ENCODE measurements around the gene FAM114A2. TPM values are rescaled to one million over a fixed set of nuclear protein-coding genes. Genes with fewer than 3 reads are reported as not detected.

The FAM114A2 gene
- total RNA-seq, 6 experiments from 2014 or later = 5.0 to 20.2 (median 15.5) TPM

DNA sequence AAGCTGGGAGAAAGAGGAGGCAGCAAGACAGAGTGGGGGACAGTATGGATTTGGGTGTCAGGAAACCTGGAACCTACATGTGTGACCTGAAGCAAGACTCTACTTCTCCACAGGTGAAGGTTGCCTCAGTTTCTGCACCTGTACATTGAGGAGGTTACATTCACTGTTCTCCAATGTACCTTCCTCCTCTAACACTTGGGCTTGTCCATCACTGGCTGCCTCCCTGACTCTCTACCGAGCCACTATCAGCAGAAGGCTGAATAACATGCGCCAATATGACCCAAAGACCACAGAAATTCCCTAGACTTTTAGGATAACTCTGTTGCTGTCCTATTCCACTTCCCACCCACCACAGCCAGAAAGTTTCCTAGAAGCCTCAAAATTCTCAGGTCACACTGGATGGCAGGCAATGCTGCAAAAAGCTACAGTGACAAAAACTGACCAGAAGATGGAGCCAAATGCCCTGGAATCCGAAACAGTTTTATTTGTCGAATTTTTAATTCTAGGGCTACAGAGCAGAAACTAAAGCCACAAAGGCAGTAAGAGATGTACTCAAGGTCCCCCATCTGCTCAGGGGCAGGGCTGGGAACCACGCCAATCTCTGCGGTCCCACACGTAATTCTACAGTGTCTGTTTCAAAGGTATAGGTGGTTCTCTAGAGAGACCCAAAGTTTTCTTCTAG lies 64.4 kb downstream of the FAM114A2 start:
- no peaks in the 10 kb centered on the region for H3K4me1 ChIP-seq
- no peaks in the 10 kb centered on the region for H3K27me3 ChIP-seq
- H3K9me3 ChIP-seq = no peaks in the 10 kb centered on the region
- 0% methylated on average over 6 of the region's 7 CpGs for WGBS (ENCODE audit: insufficient coverage, low coverage, low lambda C conversion rate, missing lambda C conversion rate)
- no peaks in the 10 kb centered on the region for H3K36me3 ChIP-seq
- ATAC-seq = peak in 3 of 4 donors; percentile 77 to 87 (median 82)
- no peak overlapping the region for H3K4me3 ChIP-seq
- H3K27ac ChIP-seq = no peak overlapping the region
- intact Hi-C loops (cut with DNase I) = loop anchor here (5.0 to 10.0 kb wide), 3 partner anchors 201 to 428 kb away; partner anchors contain the start of gene GALNT10 (in 1 of the 2)
- no peak for DNase-seq
- TF ChIP-seq, protein P1, sequence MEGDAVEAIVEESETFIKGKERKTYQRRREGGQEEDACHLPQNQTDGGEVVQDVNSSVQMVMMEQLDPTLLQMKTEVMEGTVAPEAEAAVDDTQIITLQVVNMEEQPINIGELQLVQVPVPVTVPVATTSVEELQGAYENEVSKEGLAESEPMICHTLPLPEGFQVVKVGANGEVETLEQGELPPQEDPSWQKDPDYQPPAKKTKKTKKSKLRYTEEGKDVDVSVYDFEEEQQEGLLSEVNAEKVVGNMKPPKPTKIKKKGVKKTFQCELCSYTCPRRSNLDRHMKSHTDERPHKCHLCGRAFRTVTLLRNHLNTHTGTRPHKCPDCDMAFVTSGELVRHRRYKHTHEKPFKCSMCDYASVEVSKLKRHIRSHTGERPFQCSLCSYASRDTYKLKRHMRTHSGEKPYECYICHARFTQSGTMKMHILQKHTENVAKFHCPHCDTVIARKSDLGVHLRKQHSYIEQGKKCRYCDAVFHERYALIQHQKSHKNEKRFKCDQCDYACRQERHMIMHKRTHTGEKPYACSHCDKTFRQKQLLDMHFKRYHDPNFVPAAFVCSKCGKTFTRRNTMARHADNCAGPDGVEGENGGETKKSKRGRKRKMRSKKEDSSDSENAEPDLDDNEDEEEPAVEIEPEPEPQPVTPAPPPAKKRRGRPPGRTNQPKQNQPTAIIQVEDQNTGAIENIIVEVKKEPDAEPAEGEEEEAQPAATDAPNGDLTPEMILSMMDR (IDR thresholded peaks at IDR 0.05) = peak; percentile 63 to 74 (median 70)
- no peak for TF ChIP-seq POLR2A (IDR thresholded peaks at IDR 0.05)

DNA sequence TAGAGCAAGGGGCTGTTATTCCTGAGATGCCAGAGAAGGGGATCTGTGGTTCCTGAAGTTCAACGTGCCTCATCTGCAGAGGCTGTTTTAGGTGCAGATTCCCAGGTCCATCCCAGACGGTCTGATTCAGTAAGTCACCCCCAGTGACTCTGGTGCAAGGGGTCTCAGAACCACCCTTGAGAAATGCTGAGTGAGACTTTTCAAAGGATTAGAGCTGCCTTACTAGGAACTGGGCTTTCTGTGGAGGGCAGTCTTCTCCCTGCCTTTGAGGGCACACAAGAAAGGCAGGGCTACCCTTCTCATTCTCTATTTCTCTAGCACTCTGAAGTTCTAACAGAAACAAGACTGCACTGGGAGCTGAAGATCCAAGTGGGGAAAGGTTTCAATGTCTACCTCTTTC lies 66.5 kb downstream of the FAM114A2 start:
- TF ChIP-seq POLR2A (IDR thresholded peaks at IDR 0.05) = no peak
- TF ChIP-seq, protein P1 (IDR thresholded peaks at IDR 0.05) = no peak
- ATAC-seq (no peak), DNase-seq (no peak)
- 0% methylated on average over 1 of the region's 2 CpGs for WGBS (ENCODE audit: insufficient coverage, low coverage, low lambda C conversion rate, missing lambda C conversion rate)
- Histone ChIP-seq H3K27me3 (no peaks in the 10 kb centered on the region), H3K4me3 (no peak overlapping the region), H3K9me3 (no peaks in the 10 kb centered on the region), H3K4me1 (no peaks in the 10 kb centered on the region), H3K27ac (no peak overlapping the region), H3K36me3 (no peaks in the 10 kb centered on the region)
- intact Hi-C loops (cut with DNase I) = loop anchor here (5.0 to 10.0 kb wide), 3 partner anchors 203 to 430 kb away; partner anchors contain the start of gene GALNT10 (in 1 of the 2)

DNA sequence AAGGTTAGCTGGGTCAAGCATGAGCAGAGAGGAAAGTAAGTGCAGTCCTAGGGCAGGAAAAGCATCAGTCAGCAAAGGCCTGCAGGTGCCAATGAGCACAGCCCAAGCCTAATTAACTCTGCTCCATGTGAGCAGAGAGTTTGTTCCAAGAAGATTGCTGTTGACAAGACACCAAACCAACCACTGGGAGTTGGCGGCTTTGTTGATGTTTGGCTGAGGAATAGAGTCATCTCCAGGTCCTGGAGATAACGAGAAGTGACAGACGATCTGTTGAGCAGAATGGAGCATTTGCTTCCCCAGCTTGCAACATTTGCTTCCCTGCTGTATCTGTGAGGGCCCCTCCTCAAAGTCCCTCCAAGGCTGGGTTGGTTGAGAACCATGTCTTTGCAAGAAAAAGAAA lies 68.2 kb downstream of the FAM114A2 start:
- Histone ChIP-seq H3K9me3 (no peaks in the 10 kb centered on the region), H3K27ac (no peak overlapping the region), H3K36me3 (no peaks in the 10 kb centered on the region), H3K4me3 (no peak overlapping the region), H3K27me3 (no peaks in the 10 kb centered on the region), H3K4me1 (no peaks in the 10 kb centered on the region)
- intact Hi-C loops (cut with DNase I) = loop anchor here (5.0 to 10.0 kb wide), 3 partner anchors 204 to 432 kb away; partner anchors contain the start of gene GALNT10 (in 1 of the 2)
- DNase-seq = no peak
- WGBS (ENCODE audit: insufficient coverage, low coverage, low lambda C conversion rate, missing lambda C conversion rate) = 47% methylated on average over 2 of the region's 3 CpGs
- TF ChIP-seq, protein P1 (IDR thresholded peaks at IDR 0.05) = no peak
- TF ChIP-seq POLR2A (IDR thresholded peaks at IDR 0.05) = no peak
- ATAC-seq = no peak

DNA sequence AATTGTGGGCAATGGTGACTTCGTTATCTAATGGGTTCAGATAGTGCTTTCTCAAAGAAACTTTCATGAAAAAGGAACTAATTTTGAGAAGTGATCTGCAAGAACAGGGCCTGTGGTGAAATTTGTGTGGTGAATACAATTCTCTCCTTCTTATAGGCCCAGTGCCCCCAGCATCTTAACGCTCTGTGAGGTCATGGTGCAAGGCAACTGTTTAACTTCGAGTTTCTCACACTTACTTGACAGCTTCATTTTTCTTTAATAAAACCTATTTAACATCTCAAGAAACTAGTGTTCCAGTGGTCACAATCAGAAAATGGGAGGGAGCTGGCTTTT lies 69.2 kb downstream of the FAM114A2 start:
- no peak overlapping the region for H3K4me3 ChIP-seq
- H3K36me3 ChIP-seq = no peaks in the 10 kb centered on the region
- 29% methylated on average over 3 of the region's 3 CpGs for WGBS (ENCODE audit: insufficient coverage, low coverage, low lambda C conversion rate, missing lambda C conversion rate)
- H3K27me3 ChIP-seq = no peaks in the 10 kb centered on the region
- ATAC-seq (no peak), DNase-seq (no peak)
- H3K4me1 ChIP-seq = no peaks in the 10 kb centered on the region
- intact Hi-C loops (cut with DNase I) = loop anchor here (10.0 kb wide), 2 partner anchors 475 to 1435 kb away; partner anchors contain the start of gene GRIA1 (in 1 of the 2)
- TF ChIP-seq, protein P1 (IDR thresholded peaks at IDR 0.05) = no peak
- TF ChIP-seq POLR2A (IDR thresholded peaks at IDR 0.05) = no peak
- H3K27ac ChIP-seq = no peak overlapping the region
- H3K9me3 ChIP-seq = no peaks in the 10 kb centered on the region

Data from right lobe of liver (tissue), 6 donors.